ENCODE data around the gene OSBPL1A. TPM values are rescaled to one million over a fixed set of nuclear protein-coding genes. Genes with fewer than 3 reads are reported as not detected.
A peak's percentile ranks its signal among the peaks of the same experiment; 100 is the strongest.

OSBPL1A gene
- total and polyA plus RNA-seq, 12 donors: 18.7 to 116 (median 60.0) TPM

GRCh38 chr18:24228667-24229041 is 169.0 kb downstream of the OSBPL1A start:
- H3K4me3 ChIP-seq: no peak overlapping the region
- no peaks in the 10 kb centered on the region for H3K27me3 ChIP-seq
- WGBS, 4 donors: 94 to 99% (median 97%) methylated on average over 6 of the region's 6 CpGs
- no peak overlapping the region for H3K27ac ChIP-seq
- intact Hi-C loops (cut with DNase I): no loop called here
- H3K9me3 ChIP-seq (replicated peaks in 1 of 3): no peaks in the 10 kb centered on the region
- no peak for DNase-seq
- H3K36me3 ChIP-seq (replicated peaks in 1 of 2): no peaks in the 10 kb centered on the region
- peaks cover 20 to 26% of the 10 kb centered on the region in 2 donors for H3K4me1 ChIP-seq (replicated peaks in 1 of 2)
- TF ChIP-seq POLR2A (IDR thresholded peaks at IDR 0.05): no peak
- no peak for TF ChIP-seq CTCF (IDR thresholded peaks at IDR 0.05)

- H3K27ac ChIP-seq: no peak overlapping the region
Measured at GRCh38 chr18:24227977-24228666, 169.5 kb downstream of the OSBPL1A start.

GRCh38 chr18:24220318-24220688 is 177.3 kb downstream of the OSBPL1A start:
- H3K4me3 ChIP-seq: no peak overlapping the region
- no peak for TF ChIP-seq CTCF (IDR thresholded peaks at IDR 0.05)
- H3K27me3 ChIP-seq: no peaks in the 10 kb centered on the region
- DNase-seq: no peak
- no peak overlapping the region for H3K27ac ChIP-seq
- WGBS, 4 donors: 88 to 96% (median 91%) methylated on average over 2 of the region's 2 CpGs
- H3K36me3 ChIP-seq (replicated peaks in 1 of 2): no peaks in the 10 kb centered on the region
- intact Hi-C loops (cut with DNase I): no loop called here
- H3K4me1 ChIP-seq (replicated peaks in 1 of 2): peaks cover 0 to 5% of the 10 kb centered on the region in 2 donors
- no peaks in the 10 kb centered on the region for H3K9me3 ChIP-seq (replicated peaks in 1 of 3)

More at GRCh38 chr18:24227977-24228666, 169.5 kb downstream of the OSBPL1A start:
- TF ChIP-seq CTCF (IDR thresholded peaks at IDR 0.05) (no peak), POLR2A (IDR thresholded peaks at IDR 0.05) (no peak)
- peaks cover 20 to 24% of the 10 kb centered on the region in 2 donors for H3K4me1 ChIP-seq (replicated peaks in 1 of 2)
- no peaks in the 10 kb centered on the region for H3K36me3 ChIP-seq (replicated peaks in 1 of 2)
- intact Hi-C loops (cut with DNase I): no loop called here
- no peak overlapping the region for H3K4me3 ChIP-seq
- DNase-seq: no peak
- 90 to 92% (median 90%) methylated on average over 12 of the region's 12 CpGs for WGBS, 4 donors
- H3K9me3 ChIP-seq (replicated peaks in 1 of 3): no peaks in the 10 kb centered on the region
- no peaks in the 10 kb centered on the region for H3K27me3 ChIP-seq

DNA sequence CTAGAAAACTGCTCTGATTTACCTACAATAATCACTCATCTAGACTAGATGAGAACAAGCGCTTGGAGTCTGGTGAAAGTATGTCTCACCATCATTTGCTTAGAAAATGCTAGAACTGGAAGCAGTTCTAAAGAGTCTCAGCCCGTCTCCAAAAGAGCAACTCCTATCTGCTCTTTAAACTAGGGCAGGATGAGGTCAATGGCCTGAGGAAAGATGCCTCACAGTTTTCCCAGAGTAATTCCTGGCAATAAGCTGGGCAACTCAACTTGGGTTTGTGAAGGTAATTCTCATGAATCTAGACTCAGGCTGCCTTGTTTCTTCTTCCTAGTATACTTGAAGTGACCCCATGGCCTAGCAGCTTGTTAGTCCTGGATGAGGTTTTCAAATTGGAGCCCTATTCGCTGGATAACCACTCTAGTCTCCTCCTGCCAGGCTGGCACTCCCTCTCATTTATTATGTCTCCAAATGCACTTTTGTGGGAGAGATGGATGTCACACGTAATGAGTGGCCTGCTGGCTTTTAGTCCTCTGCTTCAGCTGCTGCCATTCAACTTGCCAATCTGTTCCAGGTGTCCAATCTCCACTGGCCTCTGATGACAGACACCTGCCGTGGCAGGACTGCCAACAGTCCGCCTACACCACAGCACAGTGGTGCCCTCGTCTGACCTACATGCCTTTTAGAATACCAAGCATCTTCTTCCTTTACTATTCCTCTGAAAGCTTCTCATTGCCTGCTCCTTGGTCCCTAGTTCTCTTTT is 177.9 kb downstream of the OSBPL1A start:
- H3K4me3 ChIP-seq: no peak overlapping the region
- H3K27me3 ChIP-seq: no peaks in the 10 kb centered on the region
- peak in 3 of 7 donors; percentile 19 to 46 (median 42) for DNase-seq
- TF ChIP-seq CTCF (IDR thresholded peaks at IDR 0.05) (no peak), POLR2A (IDR thresholded peaks at IDR 0.05) (no peak)
- peak overlapping the region in 2 of 5 donors; percentile 32 to 57 for H3K27ac ChIP-seq
- H3K36me3 ChIP-seq (replicated peaks in 1 of 2): no peaks in the 10 kb centered on the region
- no peaks in the 10 kb centered on the region for H3K9me3 ChIP-seq (replicated peaks in 1 of 3)
- WGBS, 4 donors: 80 to 83% (median 81%) methylated on average over 7 of the region's 7 CpGs
- peaks cover 0 to 10% of the 10 kb centered on the region in 2 donors for H3K4me1 ChIP-seq (replicated peaks in 1 of 2)
- intact Hi-C loops (cut with DNase I): no loop called here
